Hematopoietic multipotent progenitor cell treated with erythropoietin and hydrocortisone succinate and interleukin-3 and kit ligand, for 8 days (in vitro differentiated cells): ENCODE measurements around the gene C2orf42.
"Not testable (repeated sequence)": the region's sequence is repeated elsewhere in the genome, so short reads cannot be mapped to it uniquely, and the experiment has no call there.

Experiments used
- DNase-seq: peaks from one replicate; pipeline ENCODE4 v3.0.0-alpha.2; 2015

Gene C2orf42

DNA sequence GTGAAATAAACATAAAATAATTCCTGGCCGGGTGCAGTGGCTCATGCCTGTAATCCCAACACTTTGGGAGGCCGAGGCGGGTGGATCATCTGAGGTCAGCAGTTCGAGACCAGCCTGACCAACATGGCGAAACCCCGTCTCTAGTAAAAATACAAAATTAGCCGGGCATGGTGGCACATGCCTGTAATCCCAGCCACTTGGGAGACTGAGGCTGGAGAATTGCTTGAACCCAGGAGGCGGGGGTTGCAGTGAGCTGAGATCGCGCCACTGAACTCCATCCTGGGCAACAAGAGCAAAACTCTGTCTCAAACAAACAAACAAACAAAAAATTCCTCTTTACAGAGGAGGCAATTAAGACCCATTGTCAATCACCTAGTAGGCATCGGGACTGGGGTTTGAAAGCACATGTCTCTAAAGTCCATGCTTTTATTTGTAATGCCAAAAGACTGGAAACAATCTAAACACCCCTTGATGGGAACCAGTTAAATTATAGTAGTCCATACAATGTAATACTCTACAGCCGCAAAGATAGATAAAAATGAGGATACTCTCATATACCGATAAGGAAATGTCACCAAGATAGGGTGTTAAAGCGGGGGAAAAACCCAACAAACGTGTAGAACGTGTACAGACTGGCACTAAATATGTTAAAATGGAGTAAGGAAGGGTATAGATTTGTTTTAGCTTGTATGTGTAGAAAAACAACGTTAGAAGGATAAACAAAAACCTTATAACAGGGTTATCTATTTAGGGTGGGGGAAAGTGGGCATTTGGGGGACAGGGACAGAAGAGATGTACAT lies 59.3 kb downstream of the C2orf42 start:
- peak; percentile 67 for DNase-seq

DNA sequence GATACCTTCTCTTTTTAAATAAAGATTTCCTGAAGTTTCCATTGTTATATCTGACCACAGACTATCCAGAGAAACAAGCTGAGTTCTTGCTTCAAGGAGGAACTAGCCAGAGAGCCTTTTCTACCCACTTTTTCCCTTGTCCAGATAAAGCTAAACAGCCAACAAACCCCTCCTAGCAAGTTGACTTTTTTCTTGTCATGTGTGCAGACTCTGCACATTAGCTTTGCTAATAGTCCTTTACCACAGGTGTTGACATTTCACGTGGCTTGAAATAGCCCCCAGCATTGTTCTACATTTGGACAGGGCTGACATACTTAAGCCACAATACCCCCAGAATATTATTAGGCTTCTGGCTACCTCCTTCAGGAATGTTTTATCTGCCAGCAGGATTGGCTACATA lies 62.8 kb downstream of the C2orf42 start:
- DNase-seq = peak; percentile 36

DNA sequence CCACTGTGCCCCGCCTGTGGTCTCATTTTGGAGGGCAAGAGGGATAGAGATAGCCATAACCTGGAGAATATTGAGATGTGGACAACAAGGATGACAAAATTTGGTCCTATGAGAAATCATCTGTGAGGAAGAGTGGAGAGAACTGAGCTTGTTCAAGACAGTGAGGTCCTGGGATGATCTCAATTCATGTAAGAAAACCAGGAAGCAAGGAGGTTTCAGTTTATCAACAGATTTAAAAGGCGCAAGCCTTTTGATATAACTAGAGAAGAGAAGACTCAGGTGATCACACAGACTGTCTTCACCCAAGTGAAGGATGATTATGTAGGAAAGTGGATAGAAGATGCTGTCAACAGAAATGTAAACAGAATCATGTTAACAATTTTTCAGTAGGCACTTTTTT lies 64.4 kb downstream of the C2orf42 start:
- peak; percentile 14 for DNase-seq

DNA sequence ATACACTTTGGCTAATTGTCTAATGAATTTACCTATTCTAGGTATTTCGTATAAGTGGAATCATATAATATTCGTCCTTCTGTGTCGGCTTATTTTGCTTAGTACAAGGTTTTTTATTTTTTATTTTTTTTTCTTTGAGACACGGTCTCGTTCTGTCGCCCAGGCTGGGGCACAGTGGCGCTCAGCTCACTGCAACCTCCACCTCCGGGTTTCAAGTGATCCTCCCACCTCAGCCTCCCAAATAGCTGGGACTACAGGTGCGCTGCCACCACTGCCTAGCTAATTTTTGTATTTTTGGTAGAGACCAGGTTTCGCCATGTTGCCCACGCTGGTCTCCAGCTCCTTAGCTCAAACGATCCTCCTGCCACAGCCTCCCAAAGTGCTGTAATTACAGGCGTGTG lies 65.3 kb downstream of the C2orf42 start:
- DNase-seq = no peak

DNA sequence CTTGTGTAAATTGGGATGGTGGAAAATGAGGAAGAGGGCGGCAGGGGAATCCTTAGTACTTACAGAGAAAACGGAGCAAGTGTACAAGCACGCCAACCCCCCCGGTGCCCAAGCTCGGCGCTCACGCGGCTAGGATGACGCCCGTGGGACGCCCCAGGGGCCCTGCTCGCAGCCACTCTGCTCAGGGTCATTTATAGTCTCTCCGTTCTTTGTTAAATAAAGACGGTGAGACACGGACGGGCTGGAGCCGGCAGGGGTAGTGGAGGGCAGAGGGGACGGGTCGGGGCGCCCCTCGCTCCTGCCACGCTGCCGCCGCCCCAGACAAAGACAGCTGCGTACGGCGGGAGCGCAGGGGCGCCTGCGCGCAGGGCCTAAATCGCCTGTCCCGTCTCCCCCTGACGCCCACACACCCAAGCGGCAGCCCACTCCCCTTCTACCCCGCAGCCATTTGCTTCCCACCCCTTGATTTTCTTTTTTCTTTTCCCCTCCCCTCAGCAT lies 65.8 kb downstream of the C2orf42 start:
- DNase-seq = peak; percentile 67

DNA sequence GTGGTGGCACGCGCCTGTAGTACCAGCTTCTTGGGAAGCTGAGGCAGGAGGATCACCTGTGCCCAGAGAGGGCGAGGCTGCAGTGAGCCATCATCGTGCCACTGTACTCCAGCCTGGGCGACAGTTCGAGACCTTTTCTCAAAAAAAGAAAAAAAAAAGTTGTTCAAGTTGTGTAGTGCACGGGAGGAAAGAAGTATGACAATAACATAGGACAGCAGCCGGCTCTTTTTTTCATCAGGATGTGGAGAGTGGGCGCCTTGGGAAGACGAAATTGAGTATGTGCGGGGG lies 67.0 kb downstream of the C2orf42 start:
- DNase-seq = no peak

DNA sequence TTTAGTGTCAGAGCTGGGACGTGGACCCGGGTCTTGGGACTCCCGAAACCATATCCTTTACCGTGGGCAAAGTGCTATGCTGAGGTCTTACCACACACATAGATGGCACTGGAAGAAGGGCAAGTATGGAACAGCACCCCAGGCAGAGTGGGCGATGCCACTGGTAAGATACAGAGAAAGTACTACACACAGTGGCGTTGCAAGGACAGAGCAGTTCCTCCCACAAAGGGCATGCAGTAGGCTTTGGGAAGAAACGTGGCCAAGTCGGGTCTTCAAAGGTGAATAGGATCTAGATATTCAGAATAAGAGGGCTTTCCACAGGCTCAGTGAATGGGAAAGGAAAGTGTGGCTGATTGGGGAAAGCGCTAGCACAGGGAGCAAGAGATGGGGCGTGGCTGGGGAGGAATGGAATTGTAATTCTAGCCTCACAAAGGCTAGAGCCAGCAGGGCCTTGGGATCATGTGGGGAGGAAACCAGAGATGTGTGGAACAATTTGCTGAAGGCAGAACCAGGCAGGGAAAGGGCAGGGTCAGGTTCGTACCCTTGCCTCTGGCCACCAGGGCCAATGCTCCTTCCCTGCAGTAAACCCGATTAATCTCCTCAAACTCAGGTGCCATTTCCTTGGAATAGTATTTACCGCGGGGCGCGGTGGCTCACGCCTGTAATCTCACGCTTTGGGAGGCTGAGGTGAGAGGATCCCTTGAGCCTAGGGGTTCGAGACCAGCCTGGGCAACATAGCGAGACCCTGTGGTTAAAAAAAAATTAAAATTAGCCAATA lies 67.6 kb downstream of the C2orf42 start:
- DNase-seq = peak; percentile 65

DNA sequence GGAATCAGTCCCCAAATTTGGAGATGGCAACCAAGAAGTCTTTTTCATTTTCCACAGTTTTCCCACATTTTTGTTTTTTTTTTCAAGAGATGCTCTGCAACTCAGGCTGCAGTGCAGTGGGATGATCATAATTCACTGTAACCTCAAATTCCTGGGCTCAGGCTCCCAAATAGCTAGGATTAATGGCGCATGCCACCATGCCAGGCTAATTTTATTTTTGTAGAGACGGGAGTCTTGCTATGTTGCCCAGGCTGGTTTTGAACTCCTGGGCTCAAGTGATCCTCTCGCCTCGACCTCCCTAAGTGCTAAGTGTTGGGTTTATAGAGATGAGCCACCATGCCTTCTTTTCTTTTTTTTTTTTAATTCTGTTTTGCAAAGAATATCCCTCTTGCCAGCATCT lies 68.3 kb downstream of the C2orf42 start:
- DNase-seq = no peak

DNA sequence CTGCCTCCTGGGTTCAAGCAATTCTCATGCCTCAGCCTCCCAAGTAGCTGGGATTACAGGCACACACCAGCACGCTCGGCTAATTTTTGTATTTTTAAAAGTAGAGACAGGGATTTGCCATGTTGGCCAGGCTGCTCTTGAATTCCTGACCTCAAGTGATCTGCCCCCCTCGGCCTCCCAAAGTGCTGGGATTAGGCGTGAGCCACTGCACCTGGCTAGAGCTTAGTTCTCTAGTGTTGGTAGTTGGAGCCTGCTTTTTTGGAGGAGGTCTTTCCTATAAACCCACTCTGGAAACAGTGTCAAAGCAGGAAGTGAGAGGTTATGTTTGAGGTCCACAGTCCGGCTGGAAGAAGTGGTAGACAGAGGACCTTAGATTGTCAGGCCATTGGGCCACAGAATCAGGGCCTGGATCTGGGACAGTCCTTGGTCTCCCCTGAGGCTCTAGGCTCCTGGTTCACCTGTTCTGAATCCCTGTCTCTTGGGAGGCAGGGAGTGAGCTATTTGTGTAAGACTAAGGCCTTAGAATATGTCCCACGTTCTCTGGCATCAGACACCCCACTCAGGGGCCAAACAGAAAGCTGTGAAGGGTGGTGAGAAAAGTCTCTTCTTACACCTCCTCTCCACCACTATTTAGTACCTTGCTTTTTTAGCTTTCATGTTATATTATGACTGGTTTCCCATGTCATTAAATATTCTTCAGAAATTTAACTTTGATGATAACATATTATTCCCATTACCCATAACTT lies 69.0 kb downstream of the C2orf42 start:
- DNase-seq = no peak

DNA sequence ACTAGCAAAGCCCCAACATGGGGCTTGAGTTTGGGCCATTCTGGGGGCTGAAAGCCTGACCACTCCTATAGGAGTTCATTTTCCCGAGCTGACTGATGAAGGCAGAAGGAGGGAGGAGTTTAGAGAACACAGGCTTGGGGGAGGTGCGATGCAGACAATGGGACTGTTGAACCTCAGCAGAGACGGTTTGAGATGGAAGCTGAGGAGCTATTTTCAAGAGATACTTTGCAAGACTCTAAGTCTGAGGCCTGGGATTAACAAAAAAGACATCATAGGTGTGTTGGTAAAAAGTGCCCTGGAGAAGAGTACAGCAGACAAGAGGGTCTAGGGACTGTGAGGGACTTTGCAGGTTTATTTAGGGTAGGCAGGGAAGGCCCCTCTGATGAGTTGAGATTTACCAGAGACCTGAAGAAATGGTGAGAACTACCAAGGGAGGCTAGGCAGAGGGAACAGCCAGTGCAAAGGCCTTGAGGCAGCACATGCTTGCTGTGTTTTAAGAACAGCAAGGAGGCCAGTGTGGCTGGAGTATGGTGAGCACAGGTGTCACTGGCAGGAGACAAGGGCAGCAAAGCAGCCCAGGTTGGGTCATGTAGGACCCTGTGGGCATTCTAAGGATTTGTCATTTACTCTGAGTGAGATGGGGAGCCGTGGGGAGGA lies 71.9 kb downstream of the C2orf42 start:
- DNase-seq = peak; percentile 85

DNA sequence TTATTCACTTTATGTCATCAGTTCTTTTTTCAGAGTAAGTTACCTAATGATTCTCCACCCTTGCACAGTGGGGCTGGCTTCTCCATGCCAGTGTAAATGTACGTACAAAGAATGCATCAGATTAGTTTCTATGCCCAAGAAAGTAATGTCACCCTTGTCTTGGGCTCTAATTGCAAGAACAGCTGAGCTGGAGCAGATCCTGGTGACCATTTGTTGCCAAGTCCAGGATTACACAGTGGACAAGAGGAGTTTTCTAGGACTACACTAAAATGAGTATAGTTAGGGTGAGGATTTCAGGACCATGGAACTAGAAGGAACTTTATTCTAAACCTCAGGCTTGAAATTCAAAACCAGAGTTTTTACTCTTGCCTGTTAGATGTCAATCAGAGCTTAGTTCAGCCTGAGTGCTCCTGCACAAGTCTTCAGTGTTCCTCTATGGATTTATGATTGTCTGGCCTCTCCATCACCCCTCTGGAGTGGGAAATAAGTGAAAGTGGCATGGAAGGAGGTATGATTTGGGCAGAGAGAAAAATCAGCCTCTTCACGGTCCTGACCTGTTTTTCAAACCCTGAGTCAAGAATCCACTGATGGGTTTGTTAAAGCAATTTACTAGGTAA lies 73.8 kb downstream of the C2orf42 start:
- DNase-seq = no peak

DNA sequence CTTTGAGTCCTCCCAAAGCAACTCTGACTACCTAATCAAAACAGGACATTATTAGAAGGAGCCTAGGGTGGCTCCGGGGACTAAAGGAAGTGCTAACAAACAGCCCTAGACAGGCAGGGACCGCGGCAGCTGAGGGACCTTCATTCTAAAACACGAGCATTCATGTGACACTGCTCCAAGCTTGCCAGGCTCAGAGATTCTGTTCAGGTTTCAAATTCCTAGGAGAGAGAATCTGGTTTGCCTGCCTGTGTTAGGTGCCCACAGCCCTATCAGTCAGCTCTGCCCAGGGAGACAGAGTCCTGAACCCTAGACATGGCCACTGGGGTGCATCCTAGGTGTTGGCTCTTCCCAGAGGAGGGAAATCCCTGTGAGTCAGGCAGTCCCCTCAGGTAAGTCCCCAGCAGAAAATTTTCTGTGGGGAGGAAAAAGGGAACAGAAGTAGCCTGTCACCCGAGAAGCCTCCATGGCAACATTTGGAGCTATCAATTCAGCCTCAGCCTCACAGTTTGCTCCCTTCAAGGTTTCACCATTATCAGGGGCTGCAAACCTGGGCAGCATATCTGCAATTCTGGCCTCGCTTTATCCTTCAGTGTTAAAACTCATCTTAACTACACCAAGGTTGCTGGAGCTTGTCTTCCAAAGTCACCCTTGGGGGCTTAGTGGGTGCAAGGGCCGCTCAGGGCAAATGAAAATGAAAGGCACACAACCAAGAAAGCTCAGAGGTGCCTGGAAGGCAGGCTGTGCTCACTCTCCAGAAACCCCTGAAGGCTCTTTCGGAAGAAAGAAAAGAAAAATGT lies 75.0 kb downstream of the C2orf42 start:
- no peak for DNase-seq

DNA sequence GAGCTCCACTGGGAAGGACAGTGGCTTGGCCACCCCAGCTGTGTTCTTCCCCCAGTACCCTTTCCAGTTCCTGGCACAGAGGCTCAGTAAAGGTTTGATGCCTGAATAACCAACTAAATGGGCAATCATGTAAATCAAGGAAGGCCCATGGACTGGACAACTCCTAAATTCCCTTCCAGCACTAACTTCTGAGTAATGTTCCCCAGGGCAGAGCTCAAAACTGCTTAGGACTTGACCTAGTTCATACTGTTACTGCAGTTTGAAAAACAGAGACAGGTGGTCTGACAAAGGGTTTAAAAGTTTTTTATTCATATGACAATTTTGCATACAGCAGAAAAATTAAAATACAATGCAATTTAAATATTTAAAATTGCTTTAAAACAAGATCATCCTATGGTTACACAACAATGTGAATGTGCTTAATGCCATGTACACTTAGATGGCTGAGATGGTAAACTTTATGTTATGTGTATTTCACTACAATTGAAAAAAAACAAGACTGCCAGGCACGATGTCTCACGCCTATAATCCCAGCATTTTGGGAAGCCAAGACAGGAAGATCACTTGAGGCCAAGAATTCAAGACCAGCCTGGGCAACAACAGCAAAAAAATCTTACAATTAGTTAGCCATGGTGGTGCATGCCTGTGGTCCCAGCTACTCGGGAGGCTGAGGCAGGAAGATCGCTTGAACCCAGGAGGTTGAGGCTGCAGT lies 77.3 kb downstream of the C2orf42 start:
- DNase-seq = no peak

DNA sequence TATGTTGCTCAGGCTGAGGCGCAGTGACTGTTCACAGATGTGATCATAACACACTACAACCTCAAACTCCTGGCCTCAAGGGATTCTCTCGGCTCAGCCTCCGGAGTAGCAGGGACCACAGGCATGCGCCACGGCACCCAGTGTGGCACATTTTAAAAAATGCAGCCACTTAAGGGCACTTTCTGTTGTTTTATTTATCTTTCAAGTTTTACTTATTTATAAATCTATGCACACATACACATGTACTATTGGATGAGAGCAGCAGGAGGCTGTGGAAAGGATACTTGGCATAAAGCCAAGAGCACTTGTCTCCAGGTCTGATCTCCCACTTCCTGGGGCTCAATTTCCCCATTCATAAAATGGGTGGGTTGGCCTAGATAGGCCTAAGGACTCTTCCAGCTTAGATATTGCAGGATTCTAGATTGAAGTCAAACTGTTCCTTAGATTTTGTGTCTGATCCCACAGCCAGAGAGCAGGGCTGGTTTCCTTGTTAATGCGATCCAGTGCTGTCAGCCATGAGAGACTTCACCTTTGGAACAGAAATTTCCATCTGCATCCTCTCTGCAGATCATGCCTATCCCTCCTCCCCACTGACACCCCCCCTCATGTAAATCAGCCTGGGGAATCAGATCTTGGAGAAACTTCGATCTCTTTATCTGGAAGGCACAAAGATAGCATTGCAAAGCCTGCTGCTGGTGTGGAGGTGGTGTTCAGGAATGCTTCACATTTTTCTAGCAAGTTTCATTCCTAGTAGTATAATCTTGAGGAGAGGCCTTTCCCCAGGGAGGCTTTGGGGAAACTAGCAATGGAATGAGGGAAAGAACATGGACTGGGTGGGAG lies 78.8 kb downstream of the C2orf42 start:
- peak; percentile 53 for DNase-seq

DNA sequence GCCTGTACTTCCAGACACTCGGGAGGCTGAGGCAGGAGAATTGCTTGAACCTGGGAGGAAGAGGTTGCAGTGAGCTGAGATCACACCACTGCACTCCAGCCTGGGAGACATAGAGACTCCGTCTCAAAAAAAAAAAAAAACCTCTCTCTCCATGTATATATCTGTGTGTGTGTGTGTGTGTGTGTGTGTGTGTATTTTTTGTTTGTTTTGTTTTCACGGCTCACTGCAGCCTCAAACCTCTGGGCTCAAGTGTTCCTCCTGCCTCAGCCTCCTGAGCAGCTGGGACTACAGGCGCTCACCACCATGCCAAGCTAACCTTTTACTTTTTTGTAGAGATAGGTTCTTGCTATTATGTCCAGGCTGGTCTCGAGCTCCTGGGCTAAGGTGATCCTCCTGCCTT lies 80.4 kb downstream of the C2orf42 start:
- not testable (repeated sequence) for DNase-seq

DNA sequence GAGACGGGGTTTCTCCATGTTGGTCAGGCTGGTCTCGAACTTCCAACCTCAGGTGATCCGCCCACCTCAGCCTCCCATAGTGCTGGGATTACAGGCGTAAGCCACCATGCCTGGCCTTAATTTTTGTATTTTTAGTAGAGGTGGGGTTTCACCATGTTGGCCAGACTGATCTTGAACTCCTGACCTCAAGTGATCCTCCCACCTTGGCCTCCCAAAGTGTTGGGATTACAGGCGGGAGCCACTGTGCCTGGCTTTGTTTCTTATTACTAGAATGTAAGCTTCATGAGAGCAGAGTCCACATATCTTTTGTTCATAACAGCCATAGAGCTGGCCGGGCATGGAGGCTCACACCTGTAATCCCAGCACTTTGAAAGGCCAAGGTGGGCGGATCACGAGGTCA lies 84.7 kb downstream of the C2orf42 start:
- not testable (repeated sequence) for DNase-seq

DNA sequence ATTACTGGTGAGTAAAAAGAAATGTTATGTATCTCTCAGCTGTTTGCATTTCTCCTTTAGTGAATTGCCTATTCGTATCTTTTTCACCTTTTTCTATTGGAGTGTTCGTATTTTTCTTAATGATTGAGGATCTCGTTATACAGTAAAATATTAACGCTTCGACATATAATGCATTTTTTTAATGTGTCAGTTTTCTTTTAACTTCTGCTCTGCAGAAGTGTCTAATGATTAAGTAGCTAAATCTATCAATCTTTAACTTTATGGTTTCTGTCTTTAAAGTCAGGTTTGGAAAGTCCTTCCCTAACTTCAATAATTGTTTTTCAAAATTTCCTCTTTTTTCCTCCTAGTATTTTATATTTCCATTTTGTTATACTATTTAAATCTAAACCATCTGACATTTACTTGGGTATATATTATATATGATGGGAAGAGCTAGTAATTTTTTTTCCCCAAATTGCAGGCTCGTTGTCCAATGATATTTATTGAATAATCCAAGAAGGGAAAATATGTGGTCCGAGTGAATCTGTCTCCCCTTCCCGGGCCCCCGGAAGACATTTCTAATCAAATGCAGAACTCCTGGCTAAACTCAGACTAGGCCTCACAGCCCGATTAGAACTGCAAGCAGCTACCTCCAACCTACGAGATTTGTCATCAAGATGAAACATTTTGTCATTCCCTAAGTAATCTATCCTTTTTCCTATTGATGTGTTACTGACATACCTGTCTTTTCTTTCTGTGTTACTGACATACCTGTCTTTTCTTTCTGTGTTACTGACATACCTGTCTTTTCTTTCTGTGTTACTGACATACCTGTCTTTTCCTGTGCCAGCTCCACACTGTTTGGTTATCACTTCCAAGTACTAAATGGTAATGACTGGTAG lies 86.3 kb downstream of the C2orf42 start:
- peak; percentile 75 for DNase-seq

DNA sequence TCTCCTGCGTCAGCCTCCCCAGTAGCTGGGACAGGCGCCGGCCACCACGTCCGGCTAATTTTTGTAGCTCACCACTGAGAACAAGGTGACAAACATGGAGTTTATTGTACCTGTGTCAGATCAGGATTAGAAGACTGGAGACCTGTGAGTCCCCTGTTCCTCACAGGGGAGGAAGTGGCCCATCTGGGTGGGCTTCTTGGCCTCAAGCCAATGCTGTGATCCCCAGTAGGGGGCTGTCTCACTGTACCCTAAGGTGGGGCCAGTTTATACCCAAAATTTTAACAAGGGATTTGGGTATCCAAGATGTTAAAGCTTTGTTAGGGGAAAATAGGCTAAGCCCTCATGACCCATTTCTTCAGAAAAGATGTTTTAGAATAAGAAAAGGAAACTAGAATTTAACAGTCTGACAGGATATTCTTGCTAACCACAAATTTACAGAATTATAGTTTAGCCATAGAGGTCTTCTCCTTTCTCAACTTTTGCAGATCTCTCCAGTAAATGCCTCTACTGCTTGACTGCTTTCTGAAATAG lies 87.2 kb downstream of the C2orf42 start:
- no peak for DNase-seq
